Esophagus muscularis mucosa (tissue), 4 donors: ENCODE measurements around the gene UTS2B. TPM values are rescaled to one million over a fixed set of nuclear protein-coding genes. Genes with fewer than 3 reads are reported as not detected.

ENCODE experiments used
- DNase-seq: peaks from one replicate; pipeline ENCODE4 v3.0.0-alpha.2; 2017; ENCODE audit errors: extremely low spot score
- H3K27ac ChIP-seq, 4 donors: fragments of 200-600 bp; sonication (generic); replicated peaks in 1 of 4; 1 replicate in 3 of 4; 2 replicates in 1 of 4; pipeline ENCODE4 v1.5.1; 2016 to 2019; ENCODE audit warnings: mild to moderate bottlenecking in 1 of 4
- H3K27me3 ChIP-seq, 4 donors: fragments of 200-600 bp; sonication (generic); one replicate each; pipeline versions ENCODE4 v1.5.1 to v1.6.0; 2016 to 2019
- H3K36me3 ChIP-seq, 4 donors: fragments of 200-600 bp; sonication (generic); one replicate each; pipeline ENCODE4 v1.5.1; 2016 to 2019
- H3K4me1 ChIP-seq, 4 donors: fragments of 200-600 bp; sonication (generic); one replicate each; pipeline ENCODE4 v1.5.1; 2016 to 2019
- H3K4me3 ChIP-seq, 4 donors: fragments of 200-600 bp; sonication (generic); 1 replicate in 2 of 4; 2 replicates in 2 of 4; pipeline ENCODE4 v1.5.1; 2016 to 2019; ENCODE audit warnings: mild to moderate bottlenecking in 4 of 4, moderate library complexity in 1 of 4
- H3K9me3 ChIP-seq, 4 donors: fragments of 200-600 bp; sonication (generic); 1 replicate in 3 of 4; 2 replicates in 1 of 4; pipeline ENCODE4 v1.5.1; 2016 to 2019
- EP300 ChIP-seq: sonication (generic); formaldehyde crosslinking; IDR thresholded peaks from one replicate; pipeline ENCODE4 v1.6.1; 2017; ENCODE audit warnings: antibody characterized with exemption
- POLR2A ChIP-seq: fragments of 450-650 bp; IDR thresholded peaks from one replicate; pipeline ENCODE4 v1.6.1; 2017; ENCODE audit warnings: antibody characterized with exemption, moderate library complexity, mild to moderate bottlenecking, low read depth
- POLR2AphosphoS5 ChIP-seq, 2 donors: sonication (generic); formaldehyde crosslinking; IDR thresholded peaks; one replicate each; pipeline ENCODE4 v1.6.1; 2017; ENCODE audit warnings: antibody characterized with exemption in 2 of 2
- WGBS: methylation state at CpG from one replicate; pipeline ENCODE4 v1.1.5; 2018; 5-methylcytosine and 5-hydroxymethylcytosine counted together
- intact Hi-C: fragments of 100-400 bp; cut with DNase I; formaldehyde crosslinking; loops from one replicate; pipeline ENCODE4 v1.15.1; 2023
- total RNA-seq, 4 donors: library from RNA; depleted of rRNA; stranded (reverse); fragments of >200 nt; gene quantifications; one replicate each; pipeline versions ENCODE4 v1.1.0 to v1.2.1, GENCODE V29; 2016
- TF ChIP-seq, protein P1 (sequence below), 3 experiments: fragments of 200-600 bp in 2 of 3; fragments of 450-650 bp in 1 of 3; sonication (generic) in 2 of 3; IDR thresholded peaks; one replicate each; pipeline ENCODE4 v1.5.1; 2017 to 2019; ENCODE audit warnings: antibody characterized with exemption in 3 of 3, mild to moderate bottlenecking in 2 of 3, moderate library complexity in 1 of 3

Gene UTS2B
- total RNA-seq, 4 donors from 2014 or later: 0.65 to 1.2 TPM; not detected in 2

DNA sequence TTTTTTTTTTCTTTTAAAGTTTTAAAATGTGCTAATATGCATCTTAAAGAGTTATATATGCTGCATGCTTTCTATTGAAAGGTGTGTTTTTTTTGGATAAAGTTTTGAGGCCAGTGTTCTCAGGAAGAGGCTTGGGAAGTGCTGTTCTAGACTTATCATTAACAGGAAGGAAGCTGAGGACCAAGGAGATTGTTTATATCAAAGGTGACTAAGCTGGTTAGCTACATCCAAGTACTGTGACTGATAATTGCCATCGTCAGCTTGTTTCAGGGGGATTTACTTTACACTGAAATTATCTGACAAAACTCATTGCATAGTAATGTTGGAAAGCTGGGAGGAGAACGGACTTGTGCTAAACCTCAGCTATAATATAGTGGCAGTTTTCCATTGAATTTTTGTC lies 36.3 kb upstream of the UTS2B start:
- no peak for DNase-seq
- H3K36me3 ChIP-seq: peaks cover 0 to 52% (median 34%) of the 10 kb centered on the region in 4 donors
- H3K4me1 ChIP-seq: peaks cover 0 to 14% (median 6%) of the 10 kb centered on the region in 4 donors
- no peak for TF ChIP-seq POLR2AphosphoS5 (IDR thresholded peaks at IDR 0.05)
- intact Hi-C loops: no loop called here
- H3K4me3 ChIP-seq: no peak overlapping the region
- H3K27ac ChIP-seq: no peak overlapping the region
- H3K9me3 ChIP-seq: no peaks in the 10 kb centered on the region
- 71% methylated on average over 2 of the region's 2 CpGs for WGBS
- no peaks in the 10 kb centered on the region for H3K27me3 ChIP-seq

DNA sequence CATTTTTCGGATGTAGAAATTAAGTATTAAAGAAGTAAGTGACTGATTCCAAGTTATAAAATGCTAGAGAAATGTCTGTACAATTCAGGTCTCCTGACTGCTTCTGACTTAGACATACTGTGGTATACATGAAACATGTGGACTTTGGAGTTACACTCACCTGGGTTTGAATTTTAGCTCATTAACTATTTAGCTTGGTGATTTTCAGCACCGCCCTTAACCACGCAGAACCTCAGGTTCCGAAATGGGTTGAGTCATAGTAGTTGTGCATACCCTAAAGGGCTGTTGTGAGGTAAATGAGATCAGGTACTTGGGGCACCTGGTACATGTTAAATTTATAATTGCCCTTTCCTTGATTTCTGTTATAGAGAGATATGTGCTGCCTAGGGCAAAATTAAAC lies 32.9 kb upstream of the UTS2B start:
- no peak overlapping the region for H3K27ac ChIP-seq
- H3K4me3 ChIP-seq: no peak overlapping the region
- no peaks in the 10 kb centered on the region for H3K9me3 ChIP-seq
- peaks cover 0 to 44% (median 30%) of the 10 kb centered on the region in 4 donors for H3K4me1 ChIP-seq
- 88% methylated on average over 4 of the region's 4 CpGs for WGBS
- H3K36me3 ChIP-seq: peaks cover 3 to 64% (median 42%) of the 10 kb centered on the region in 4 donors
- H3K27me3 ChIP-seq: no peaks in the 10 kb centered on the region
- no peak for DNase-seq
- TF ChIP-seq POLR2AphosphoS5 (IDR thresholded peaks at IDR 0.05) (no peak), EP300 (no peak), POLR2A (no peak)
- TF ChIP-seq, protein P1, sequence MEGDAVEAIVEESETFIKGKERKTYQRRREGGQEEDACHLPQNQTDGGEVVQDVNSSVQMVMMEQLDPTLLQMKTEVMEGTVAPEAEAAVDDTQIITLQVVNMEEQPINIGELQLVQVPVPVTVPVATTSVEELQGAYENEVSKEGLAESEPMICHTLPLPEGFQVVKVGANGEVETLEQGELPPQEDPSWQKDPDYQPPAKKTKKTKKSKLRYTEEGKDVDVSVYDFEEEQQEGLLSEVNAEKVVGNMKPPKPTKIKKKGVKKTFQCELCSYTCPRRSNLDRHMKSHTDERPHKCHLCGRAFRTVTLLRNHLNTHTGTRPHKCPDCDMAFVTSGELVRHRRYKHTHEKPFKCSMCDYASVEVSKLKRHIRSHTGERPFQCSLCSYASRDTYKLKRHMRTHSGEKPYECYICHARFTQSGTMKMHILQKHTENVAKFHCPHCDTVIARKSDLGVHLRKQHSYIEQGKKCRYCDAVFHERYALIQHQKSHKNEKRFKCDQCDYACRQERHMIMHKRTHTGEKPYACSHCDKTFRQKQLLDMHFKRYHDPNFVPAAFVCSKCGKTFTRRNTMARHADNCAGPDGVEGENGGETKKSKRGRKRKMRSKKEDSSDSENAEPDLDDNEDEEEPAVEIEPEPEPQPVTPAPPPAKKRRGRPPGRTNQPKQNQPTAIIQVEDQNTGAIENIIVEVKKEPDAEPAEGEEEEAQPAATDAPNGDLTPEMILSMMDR (IDR thresholded peaks at IDR 0.05): no peak
- intact Hi-C loops: no loop called here

DNA sequence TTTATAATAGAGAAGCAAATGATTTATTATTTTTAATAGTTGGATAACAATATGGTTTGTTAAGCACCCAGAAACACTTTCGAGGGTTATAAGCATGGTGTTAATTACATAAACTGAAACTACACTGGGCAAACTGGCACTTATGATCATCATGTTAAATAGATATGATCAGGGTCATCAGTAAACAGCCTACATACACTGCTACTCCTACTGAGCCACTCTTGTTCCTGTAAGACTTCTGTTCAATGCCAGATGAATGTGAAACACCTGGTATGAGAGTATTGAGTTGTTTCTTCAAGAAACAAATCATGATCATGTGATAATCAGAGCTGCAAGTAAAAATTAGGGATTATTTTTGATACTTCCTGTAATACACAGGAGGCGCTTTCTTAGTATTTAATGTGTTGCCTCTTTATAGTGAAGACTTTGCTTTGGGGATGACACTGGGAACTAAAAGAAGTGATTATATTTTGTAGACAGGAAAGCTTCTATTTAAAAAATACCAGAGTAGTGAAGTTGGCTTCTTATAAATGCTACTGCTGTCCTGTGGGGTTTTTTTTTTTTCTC lies 32.3 kb upstream of the UTS2B start:
- TF ChIP-seq POLR2AphosphoS5 (IDR thresholded peaks at IDR 0.05): no peak
- TF ChIP-seq EP300: no peak
- TF ChIP-seq POLR2A: no peak
- TF ChIP-seq, protein P1 (IDR thresholded peaks at IDR 0.05): no peak
- no peak for DNase-seq
- 95% methylated on average over 2 of the region's 2 CpGs for WGBS
- no peaks in the 10 kb centered on the region for H3K27me3 ChIP-seq
- intact Hi-C loops: no loop called here
- no peaks in the 10 kb centered on the region for H3K9me3 ChIP-seq
- no peak overlapping the region for H3K4me3 ChIP-seq
- peaks cover 0 to 49% (median 37%) of the 10 kb centered on the region in 4 donors for H3K4me1 ChIP-seq
- H3K27ac ChIP-seq: no peak overlapping the region
- peaks cover 3 to 70% (median 44%) of the 10 kb centered on the region in 4 donors for H3K36me3 ChIP-seq

DNA sequence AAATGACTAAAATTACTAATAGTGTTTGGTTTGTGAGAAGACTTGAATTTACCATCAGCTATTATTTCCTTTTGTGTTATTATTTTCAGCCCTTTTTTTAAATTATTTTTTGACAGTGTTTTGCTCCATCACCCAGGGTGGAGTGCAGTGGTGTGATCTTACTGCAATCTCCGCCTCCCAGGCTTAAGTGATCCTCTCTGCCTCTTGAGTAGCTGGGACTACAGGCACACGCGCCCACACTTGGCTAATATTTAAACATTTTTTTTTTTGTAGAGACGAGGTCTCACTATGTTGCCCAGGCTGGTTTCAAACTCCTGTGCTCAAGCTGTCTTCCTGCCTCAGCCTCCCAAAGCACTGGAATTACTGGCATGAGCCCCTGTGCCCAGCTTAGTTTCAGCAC lies 31.7 kb upstream of the UTS2B start:
- intact Hi-C loops: no loop called here
- no peaks in the 10 kb centered on the region for H3K9me3 ChIP-seq
- no peak overlapping the region for H3K4me3 ChIP-seq
- WGBS: 80% methylated on average over 4 of the region's 4 CpGs
- TF ChIP-seq, protein P1 (IDR thresholded peaks at IDR 0.05): no peak
- TF ChIP-seq POLR2A (no peak), POLR2AphosphoS5 (IDR thresholded peaks at IDR 0.05) (no peak), EP300 (no peak)
- H3K27me3 ChIP-seq: no peaks in the 10 kb centered on the region
- peaks cover 5 to 55% (median 41%) of the 10 kb centered on the region in 4 donors for H3K4me1 ChIP-seq
- DNase-seq: no peak
- H3K27ac ChIP-seq: no peak overlapping the region
- H3K36me3 ChIP-seq: peaks cover 3 to 71% (median 44%) of the 10 kb centered on the region in 4 donors

DNA sequence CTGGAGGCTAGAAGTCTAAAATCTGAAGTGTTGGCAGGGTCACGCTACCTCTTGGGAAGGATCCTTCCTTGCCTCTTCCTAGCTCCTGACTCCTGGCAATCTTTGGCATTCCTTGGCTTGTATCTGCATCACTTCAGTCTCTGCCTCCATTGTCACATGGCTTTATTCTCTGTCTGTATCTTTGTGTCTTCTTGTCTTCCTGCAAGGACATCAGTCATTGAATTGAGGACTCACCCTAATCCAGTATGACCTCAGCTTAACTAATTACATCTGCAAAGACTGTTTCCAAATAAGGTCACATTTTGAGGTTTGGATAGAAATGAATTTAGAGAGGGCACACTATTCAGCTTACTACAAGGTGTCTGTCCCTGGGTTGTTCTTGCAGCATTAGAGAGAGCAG lies 31.1 kb upstream of the UTS2B start:
- Histone ChIP-seq H3K27me3 (no peaks in the 10 kb centered on the region), H3K36me3 (peaks cover 3 to 71% (median 44%) of the 10 kb centered on the region in 4 donors), H3K27ac (no peak overlapping the region), H3K4me1 (peaks cover 10 to 60% (median 46%) of the 10 kb centered on the region in 4 donors), H3K4me3 (no peak overlapping the region), H3K9me3 (no peaks in the 10 kb centered on the region)
- no peak for DNase-seq
- 83% methylated on average over 1 of the region's 1 CpG for WGBS
- intact Hi-C loops: no loop called here
- TF ChIP-seq EP300 (no peak), POLR2AphosphoS5 (IDR thresholded peaks at IDR 0.05) (no peak), POLR2A (no peak)
- TF ChIP-seq, protein P1 (IDR thresholded peaks at IDR 0.05): no peak
